Cardiac fibroblast (primary cell): ENCODE measurements around the gene NEK4.

Experiments
- DNase-seq, 2 donors: peaks; one replicate each; pipeline versions ENCODE4 v3.0.0 to v3.0.0-alpha.2; 2010; ENCODE audit warnings: low read depth in 2 of 2
- H3K4me3 ChIP-seq, 2 donors: replicated peaks in 1 of 2; 1 replicate in 1 of 2; 2 replicates in 1 of 2; pipeline ENCODE4 v1.5.1; 2011; ENCODE audit warnings: low read depth in 2 of 2, low read length in 2 of 2, mild to moderate bottlenecking in 2 of 2, moderate library complexity in 1 of 2
- TF ChIP-seq, protein P1 (sequence below): IDR thresholded peaks from one replicate; pipeline ENCODE4 v1.5.1; 2011; ENCODE audit warnings: low read depth, mild to moderate bottlenecking, low read length, inconsistent platforms

Gene NEK4

DNA sequence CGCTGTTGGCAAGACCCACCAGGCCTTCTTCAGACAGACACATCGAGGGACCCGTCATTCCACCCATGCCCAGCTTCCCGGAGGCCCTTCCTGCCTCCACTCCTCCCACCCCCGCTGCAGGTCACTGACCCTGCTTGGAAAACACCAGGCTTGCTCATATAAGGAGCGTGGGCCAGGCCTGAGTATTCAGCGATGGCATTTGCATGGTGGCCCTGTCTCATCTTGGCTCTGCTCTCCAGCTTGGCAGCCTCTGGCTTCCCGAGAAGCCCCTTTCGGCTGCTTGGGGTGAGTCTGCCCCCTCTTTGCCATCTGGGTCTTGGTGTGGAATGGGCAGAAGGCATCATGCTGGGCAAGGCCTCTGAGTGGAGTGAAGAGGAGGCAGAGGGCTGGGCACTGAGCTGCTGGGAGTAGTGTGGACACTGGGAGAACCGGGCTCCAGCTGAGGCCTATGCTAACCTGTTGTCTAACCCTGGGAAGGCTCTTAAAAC is 23.9 kb upstream of the NEK4 start, which contains the start of gene ITIH3:
Gene ITIH3, plus strand, starts transcription at position 185 of the 488 bp plus-strand sequence. Its CDS starts 8 bp downstream, at position 193.
- TF ChIP-seq, protein P1, sequence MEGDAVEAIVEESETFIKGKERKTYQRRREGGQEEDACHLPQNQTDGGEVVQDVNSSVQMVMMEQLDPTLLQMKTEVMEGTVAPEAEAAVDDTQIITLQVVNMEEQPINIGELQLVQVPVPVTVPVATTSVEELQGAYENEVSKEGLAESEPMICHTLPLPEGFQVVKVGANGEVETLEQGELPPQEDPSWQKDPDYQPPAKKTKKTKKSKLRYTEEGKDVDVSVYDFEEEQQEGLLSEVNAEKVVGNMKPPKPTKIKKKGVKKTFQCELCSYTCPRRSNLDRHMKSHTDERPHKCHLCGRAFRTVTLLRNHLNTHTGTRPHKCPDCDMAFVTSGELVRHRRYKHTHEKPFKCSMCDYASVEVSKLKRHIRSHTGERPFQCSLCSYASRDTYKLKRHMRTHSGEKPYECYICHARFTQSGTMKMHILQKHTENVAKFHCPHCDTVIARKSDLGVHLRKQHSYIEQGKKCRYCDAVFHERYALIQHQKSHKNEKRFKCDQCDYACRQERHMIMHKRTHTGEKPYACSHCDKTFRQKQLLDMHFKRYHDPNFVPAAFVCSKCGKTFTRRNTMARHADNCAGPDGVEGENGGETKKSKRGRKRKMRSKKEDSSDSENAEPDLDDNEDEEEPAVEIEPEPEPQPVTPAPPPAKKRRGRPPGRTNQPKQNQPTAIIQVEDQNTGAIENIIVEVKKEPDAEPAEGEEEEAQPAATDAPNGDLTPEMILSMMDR = no peak
- no peak within 1 kb of the TSS for H3K4me3 ChIP-seq
- DNase-seq = no peak

DNA sequence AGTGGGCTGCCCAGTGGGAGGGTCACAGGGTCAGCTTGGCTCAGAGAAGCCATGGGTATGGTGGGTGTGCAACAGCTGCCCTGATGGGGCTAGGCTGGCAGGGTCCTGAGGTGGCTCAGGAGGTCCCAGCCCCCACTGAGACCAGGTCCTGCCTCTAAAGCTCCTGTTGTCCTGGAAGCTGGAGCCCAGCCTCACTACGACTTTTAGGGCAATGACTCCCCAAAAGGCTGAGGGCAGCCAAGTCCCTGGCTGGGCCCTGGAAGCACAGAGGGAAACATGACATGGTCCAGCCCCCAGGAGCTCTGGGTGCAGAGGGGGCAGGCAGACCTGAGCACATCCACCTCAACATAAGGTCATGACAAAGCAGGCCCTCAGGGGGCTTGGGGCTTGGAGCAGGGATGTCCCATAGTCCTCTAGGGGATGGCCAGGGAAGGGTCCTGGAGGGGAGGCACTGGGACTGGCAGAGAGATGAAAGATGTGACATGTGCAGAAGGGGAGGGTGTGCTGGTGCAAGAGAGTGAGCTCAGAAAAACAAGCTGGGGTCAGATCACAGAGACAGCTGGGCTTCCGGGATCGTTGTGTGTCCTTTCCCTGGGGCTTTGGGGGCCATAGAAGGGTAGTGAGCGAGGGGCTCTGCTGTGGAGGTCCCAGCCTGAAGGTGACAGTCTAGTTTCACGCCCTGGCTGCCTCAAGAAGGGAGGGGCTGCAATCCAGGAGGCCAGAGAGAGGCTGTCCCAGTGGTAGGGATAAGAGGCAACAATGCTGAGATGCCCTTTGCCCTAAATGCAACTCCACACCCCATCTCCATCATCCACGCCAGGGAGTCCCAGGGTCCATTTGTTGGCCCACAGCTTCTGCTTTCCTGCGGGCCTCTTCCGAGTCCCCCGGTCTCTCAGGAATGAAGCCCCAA is 23.2 kb upstream of the NEK4 start:
- TF ChIP-seq, protein P1 = no peak
- DNase-seq = no peak
- H3K4me3 ChIP-seq = no peak overlapping the region

DNA sequence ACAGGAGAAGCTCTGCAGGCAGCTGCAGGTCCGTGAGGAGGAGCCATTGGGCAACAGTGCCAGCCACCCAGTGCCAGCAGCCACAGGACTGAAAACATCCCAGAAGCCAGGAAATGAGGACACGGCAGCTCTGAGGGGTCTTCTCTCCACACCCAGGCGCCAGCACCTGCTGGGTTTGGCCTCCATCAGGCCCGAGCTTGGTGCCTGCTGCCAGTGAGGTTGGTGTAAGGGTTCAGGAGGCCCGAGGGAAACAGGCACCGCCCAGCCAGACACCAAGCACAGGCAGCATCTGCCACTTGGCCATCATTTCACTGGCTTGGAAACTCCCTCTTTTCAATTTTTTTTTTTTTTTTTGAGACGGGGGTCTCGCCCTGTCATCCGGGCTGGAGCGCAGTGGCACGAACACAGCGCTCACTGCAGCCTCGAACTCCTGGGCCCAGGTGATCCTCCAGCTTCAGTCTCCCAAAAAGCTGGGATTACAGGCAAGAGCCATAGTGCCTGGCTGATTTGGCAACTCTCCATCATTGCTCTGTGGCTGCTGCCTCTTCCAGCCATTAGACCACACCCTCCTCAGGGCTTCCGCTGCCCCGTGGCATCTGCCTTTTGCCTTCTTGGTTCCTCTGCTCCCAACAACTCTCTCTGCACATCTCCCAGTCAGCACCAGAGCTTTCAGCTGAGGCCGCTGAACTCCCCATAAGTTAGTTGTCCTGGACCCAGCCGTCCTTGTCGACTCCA is 22.4 kb upstream of the NEK4 start:
- TF ChIP-seq, protein P1 = no peak
- no peak overlapping the region for H3K4me3 ChIP-seq
- DNase-seq = peak in 1 of 2 donors; percentile 31

DNA sequence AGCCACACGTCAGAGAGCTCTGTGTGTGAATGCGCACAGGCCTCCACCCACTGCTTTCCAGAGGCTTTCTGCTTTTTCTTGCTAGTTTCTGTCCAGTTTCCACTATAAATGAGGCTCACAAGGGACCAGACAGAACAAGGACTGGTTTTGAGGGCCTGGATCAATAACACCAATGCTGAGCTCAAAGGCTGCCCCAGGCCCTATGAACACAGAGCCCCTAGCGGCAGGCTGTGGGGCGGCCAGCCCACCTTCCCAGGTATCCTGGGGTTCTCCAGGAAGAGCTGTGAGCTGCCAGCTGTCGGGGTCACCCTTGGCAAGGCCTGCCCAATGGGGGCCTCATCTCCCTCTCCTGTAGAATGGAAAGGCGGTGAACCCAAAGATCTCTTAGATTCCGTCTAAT is 21.7 kb upstream of the NEK4 start:
- TF ChIP-seq, protein P1 = no peak
- H3K4me3 ChIP-seq = no peak overlapping the region
- no peak for DNase-seq

DNA sequence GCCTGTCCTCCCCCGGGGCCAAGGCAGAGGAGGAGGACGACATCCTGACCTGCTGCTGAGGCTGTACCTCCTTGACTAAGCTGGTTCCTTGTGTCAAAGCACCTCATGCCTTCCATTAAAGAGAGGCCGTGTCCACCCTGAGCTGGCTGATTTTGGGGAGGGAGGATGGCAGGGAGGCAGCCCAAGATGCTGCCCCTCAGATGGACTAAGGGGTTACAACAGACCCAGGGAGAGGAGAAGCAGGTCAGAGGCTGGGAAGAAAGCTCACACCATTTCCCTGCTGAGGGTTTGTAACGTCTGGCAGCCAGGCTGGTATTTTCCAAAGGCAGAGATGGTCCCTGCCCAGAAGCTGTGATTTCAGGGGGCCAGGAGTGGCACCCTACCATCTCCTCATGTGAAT is 21.2 kb upstream of the NEK4 start:
- TF ChIP-seq, protein P1 = no peak
- DNase-seq = no peak
- H3K4me3 ChIP-seq = no peak overlapping the region

DNA sequence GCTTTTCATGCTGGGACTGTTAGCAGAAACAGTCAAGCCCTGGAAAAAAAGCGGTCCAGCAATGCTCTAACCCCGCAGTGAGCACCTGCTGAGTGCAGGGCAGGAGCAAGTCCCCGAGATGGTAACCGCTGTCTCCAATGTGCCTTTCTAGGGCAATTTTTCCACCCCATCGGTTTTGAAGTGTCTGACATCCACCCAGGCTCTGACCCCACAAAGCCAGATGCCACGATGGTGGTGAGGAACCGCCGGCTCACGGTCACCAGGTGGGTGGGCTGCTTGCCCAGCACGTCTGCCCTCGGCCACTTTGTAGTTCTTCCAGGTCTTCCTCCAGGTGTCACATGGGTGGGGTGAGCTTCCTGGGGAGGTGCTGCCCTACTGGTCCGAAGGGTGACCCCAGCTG is 20.6 kb upstream of the NEK4 start:
- no peak overlapping the region for H3K4me3 ChIP-seq
- DNase-seq = no peak
- TF ChIP-seq, protein P1 = no peak
